ENCODE measurements around the gene ANKUB1.

The ANKUB1 gene

GRCh38 chr3:149815321-149815720 is 23.0 kb upstream of the ANKUB1 start:
- no peak overlapping the region for H3K27ac Mint-ChIP-seq

GRCh38 chr3:149813367-149814281 is 21.3 kb upstream of the ANKUB1 start:
- H3K27ac Mint-ChIP-seq = peak overlapping the region; percentile 99 to 100
- H3K4me1 Mint-ChIP-seq = peaks cover 53% of the 10 kb centered on the region
- no peaks in the 10 kb centered on the region for H3K9me3 Mint-ChIP-seq
- H3K4me3 Mint-ChIP-seq = peak overlapping the region; percentile 96 to 99
- ATAC-seq (peak; percentile 52), DNase-seq (peak in 1 of 2 donors; percentile 17)
- no peaks in the 10 kb centered on the region for H3K27me3 Mint-ChIP-seq

More at GRCh38 chr3:149815321-149815720, 23.0 kb upstream of the ANKUB1 start:
- DNase-seq = no peak
- no peaks in the 10 kb centered on the region for H3K27me3 Mint-ChIP-seq
- H3K4me1 Mint-ChIP-seq = peaks cover 62% of the 10 kb centered on the region
- no peaks in the 10 kb centered on the region for H3K9me3 Mint-ChIP-seq
- H3K4me3 Mint-ChIP-seq = peak overlapping the region; percentile 19 to 96
- no peak for ATAC-seq

- Mint-ChIP-seq H3K4me1 (peaks cover 46% of the 10 kb centered on the region), H3K9me3 (no peaks in the 10 kb centered on the region), H3K4me3 (peak within 1 kb of the TSS; percentile 96 to 99), H3K27ac (peak within 1 kb of the TSS; percentile 99 to 100), H3K27me3 (no peaks in the 10 kb centered on the region)
- DNase-seq (peak; percentile 85 to 93), ATAC-seq (peak; percentile 96)
Measured at GRCh38 chr3:149812606-149813366, 20.4 kb upstream of the ANKUB1 start, which contains the start of gene RNF13. Gene RNF13 (plus strand): TSS chr3:149813215. CDS start chr3:149846027, 32,812 bp downstream.

- DNase-seq = no peak
- H3K4me1 Mint-ChIP-seq = peaks cover 40% of the 10 kb centered on the region
Measured at GRCh38 chr3:149812165-149812605, 19.8 kb upstream of the ANKUB1 start.

GRCh38 chr3:149810846-149811245 is 18.5 kb upstream of the ANKUB1 start:
- ATAC-seq = no peak
- Mint-ChIP-seq H3K9me3 (no peaks in the 10 kb centered on the region), H3K27me3 (peaks cover 10% of the 10 kb centered on the region), H3K4me1 (peaks cover 33% of the 10 kb centered on the region), H3K4me3 (no peak overlapping the region), H3K27ac (no peak overlapping the region)
- DNase-seq = no peak

More at GRCh38 chr3:149812165-149812605, 19.8 kb upstream of the ANKUB1 start:
- H3K4me3 Mint-ChIP-seq = peak overlapping the region; percentile 96 to 99
- no peaks in the 10 kb centered on the region for H3K9me3 Mint-ChIP-seq
- no peaks in the 10 kb centered on the region for H3K27me3 Mint-ChIP-seq
- no peak for ATAC-seq
- peak overlapping the region; percentile 99 to 100 for H3K27ac Mint-ChIP-seq

GRCh38 chr3:149809699-149810098 is 17.3 kb upstream of the ANKUB1 start:
- ATAC-seq (no peak), DNase-seq (no peak)
- Mint-ChIP-seq H3K4me1 (peaks cover 21% of the 10 kb centered on the region), H3K27me3 (peaks cover 13% of the 10 kb centered on the region), H3K27ac (no peak overlapping the region), H3K9me3 (no peaks in the 10 kb centered on the region), H3K4me3 (no peak overlapping the region)

- DNase-seq = peak; percentile 29 to 36
- Mint-ChIP-seq H3K4me1 (peaks cover 13% of the 10 kb centered on the region), H3K9me3 (no peaks in the 10 kb centered on the region), H3K27ac (no peak overlapping the region), H3K4me3 (no peak overlapping the region), H3K27me3 (peaks cover 13% of the 10 kb centered on the region)
- no peak for ATAC-seq
Measured at GRCh38 chr3:149808209-149808829, 16.0 kb upstream of the ANKUB1 start.

GRCh38 chr3:149806171-149806778 is 13.9 kb upstream of the ANKUB1 start:
- Mint-ChIP-seq H3K4me1 (peaks cover 6% of the 10 kb centered on the region), H3K27me3 (peaks cover 13% of the 10 kb centered on the region), H3K4me3 (no peak overlapping the region), H3K27ac (no peak overlapping the region), H3K9me3 (no peaks in the 10 kb centered on the region)
- DNase-seq = no peak
- ATAC-seq = no peak

GRCh38 chr3:149801639-149802038 is 9.3 kb upstream of the ANKUB1 start:
- DNase-seq = no peak
- no peak overlapping the region for H3K27ac Mint-ChIP-seq

GRCh38 chr3:149801195-149801594 is 8.8 kb upstream of the ANKUB1 start:
- peaks cover 13% of the 10 kb centered on the region for H3K27me3 Mint-ChIP-seq
- ATAC-seq (no peak), DNase-seq (no peak)
- no peak overlapping the region for H3K4me3 Mint-ChIP-seq
- H3K27ac Mint-ChIP-seq = no peak overlapping the region
- peaks cover under 1% of the 10 kb centered on the region for H3K4me1 Mint-ChIP-seq
- no peaks in the 10 kb centered on the region for H3K9me3 Mint-ChIP-seq

More at GRCh38 chr3:149801639-149802038, 9.3 kb upstream of the ANKUB1 start:
- peaks cover 4% of the 10 kb centered on the region for H3K4me1 Mint-ChIP-seq
- H3K27me3 Mint-ChIP-seq = peaks cover 17% of the 10 kb centered on the region
- no peak for ATAC-seq
- no peaks in the 10 kb centered on the region for H3K9me3 Mint-ChIP-seq
- H3K4me3 Mint-ChIP-seq = no peak overlapping the region

- peaks cover 8% of the 10 kb centered on the region for H3K27me3 Mint-ChIP-seq
- no peak overlapping the region for H3K27ac Mint-ChIP-seq
- ATAC-seq = no peak
- DNase-seq = no peak
- no peaks in the 10 kb centered on the region for H3K4me1 Mint-ChIP-seq
- H3K4me3 Mint-ChIP-seq = no peak overlapping the region
- no peaks in the 10 kb centered on the region for H3K9me3 Mint-ChIP-seq
Measured at GRCh38 chr3:149800693-149801092, 8.3 kb upstream of the ANKUB1 start.

- ATAC-seq (no peak), DNase-seq (no peak)
- Mint-ChIP-seq H3K4me1 (no peaks in the 10 kb centered on the region), H3K4me3 (no peak overlapping the region), H3K9me3 (no peaks in the 10 kb centered on the region), H3K27me3 (peaks cover 14% of the 10 kb centered on the region), H3K27ac (no peak overlapping the region)
Measured at GRCh38 chr3:149796026-149796425, 3.7 kb upstream of the ANKUB1 start.

GRCh38 chr3:149790698-149791097 is 1.7 kb downstream of the ANKUB1 start:
- no peak overlapping the region for H3K27ac Mint-ChIP-seq
- peaks cover 31% of the 10 kb centered on the region for H3K27me3 Mint-ChIP-seq
- H3K9me3 Mint-ChIP-seq = no peaks in the 10 kb centered on the region
- H3K4me1 Mint-ChIP-seq = no peaks in the 10 kb centered on the region
- ATAC-seq = no peak
- no peak for DNase-seq
- H3K4me3 Mint-ChIP-seq = no peak overlapping the region

- ATAC-seq (no peak), DNase-seq (no peak)
- H3K9me3 Mint-ChIP-seq = no peaks in the 10 kb centered on the region
- no peaks in the 10 kb centered on the region for H3K4me1 Mint-ChIP-seq
- H3K27me3 Mint-ChIP-seq = peaks cover 31% of the 10 kb centered on the region
- H3K4me3 Mint-ChIP-seq = no peak overlapping the region
- no peak overlapping the region for H3K27ac Mint-ChIP-seq
Measured at GRCh38 chr3:149790268-149790667, 2.1 kb downstream of the ANKUB1 start.

All from stimulated activated naive CD8-positive, alpha-beta T cell treated with anti-CD3 and anti-CD28 coated beads, Interleukin-15, amount 100 ng/mL, for 72 hours (primary cell).